PFSK-1 (cell line): ENCODE data around the gene TGM5.

Experiments
- FOXP2 ChIP-seq: optimal IDR thresholded peaks from 2 replicates; pipeline ENCODE3; 2011; ENCODE audit warnings: borderline replicate concordance, control low read depth, inconsistent platforms; ENCODE audit not compliant: insufficient read depth; ENCODE audit errors: extremely low read length, extremely low read depth
- POLR2AphosphoS5 ChIP-seq: IDR thresholded peaks from 2 replicates; pipeline ENCODE4 v1.6.1; 2012; ENCODE audit warnings: low read depth, mild to moderate bottlenecking, control low read depth, low read length, moderate library complexity
- REST ChIP-seq, 2 experiments: IDR thresholded peaks; 2 replicates each; pipeline versions ENCODE4 v1.6.1 to v1.8.0; 2011 to 2012; ENCODE audit warnings: low read depth in 2 of 2, low read length in 2 of 2, control low read depth in 1 of 2, inconsistent platforms in 1 of 2, mild to moderate bottlenecking in 1 of 2, moderate library complexity in 1 of 2; ENCODE audit not compliant: insufficient read depth in 1 of 2
- SIN3A ChIP-seq: IDR thresholded peaks from 2 replicates; pipeline ENCODE4 v1.6.1; 2012; ENCODE audit warnings: mild to moderate bottlenecking, low read length, moderate library complexity, borderline replicate concordance; ENCODE audit not compliant: insufficient read depth
- TAF1 ChIP-seq: IDR thresholded peaks from 2 replicates; pipeline ENCODE4 v1.6.1; 2012; ENCODE audit warnings: low read length, control low read depth, borderline replicate concordance; ENCODE audit not compliant: insufficient read depth

GRCh38 chr15:43208052-43209002, 58.4 kb downstream of the TGM5 start:
- no peak for TF ChIP-seq REST (IDR thresholded peaks at IDR 0.05; ENCODE audit: insufficient read depth in 1 of 2, low read depth in 2 of 2, low read length in 2 of 2)
- no peak for TF ChIP-seq POLR2AphosphoS5
- no peak for TF ChIP-seq SIN3A
- TF ChIP-seq FOXP2 = no peak
- TF ChIP-seq TAF1 = no peak
